Activated CD4-positive, alpha-beta memory T cell treated with anti-CD3 and anti-CD28 coated beads for 36 hours (primary cell): ENCODE results near the gene OPA1. TPM values are rescaled to one million over a fixed set of nuclear protein-coding genes. Genes with fewer than 3 reads are reported as not detected.

Experiments
- CTCF ChIA-PET: fragments of 350-600 bp; sonication (Branson Sonifier 250); formaldehyde crosslinking; loops from one replicate; lab custom pipeline; 2021; ENCODE audit warnings: antibody characterized with exemption, inconsistent platforms; lab: Charles Lee
- POLR2A ChIA-PET: fragments of 350-600 bp; sonication (Branson Sonifier 250); formaldehyde crosslinking; loops from one replicate; lab custom pipeline; 2021; ENCODE audit warnings: antibody characterized with exemption; lab: Charles Lee
- DNase-seq: peaks from one replicate; pipeline ENCODE4 v3.0.0-alpha.2; 2020
- H3K27ac Mint-ChIP-seq: one replicate; pipeline ENCODE4 v1.8.0; 2021; ENCODE audit warnings: mixed read lengths
- H3K27me3 Mint-ChIP-seq: one replicate; pipeline ENCODE4 v1.8.0; 2021; ENCODE audit warnings: mixed read lengths
- H3K36me3 Mint-ChIP-seq: one replicate; pipeline ENCODE4 v1.8.0; 2021; ENCODE audit warnings: mixed read lengths
- H3K4me1 Mint-ChIP-seq: one replicate; pipeline ENCODE4 v1.8.0; 2021; ENCODE audit warnings: low read depth, mixed read lengths
- H3K4me3 Mint-ChIP-seq: one replicate; pipeline ENCODE4 v1.8.0; 2021; ENCODE audit warnings: mild to moderate bottlenecking, mixed read lengths
- H3K9me3 Mint-ChIP-seq: one replicate; pipeline ENCODE4 v1.8.0; 2021; ENCODE audit warnings: mixed read lengths
- intact Hi-C: fragments of 100-400 bp; cut with micrococcal nuclease; formaldehyde crosslinking; loops from one replicate; pipeline ENCODE4 v1.15.1; 2023
- total RNA-seq, 2 experiments: library from RNA; stranded (reverse); gene quantifications; one replicate each; pipeline ENCODE4 v1.2.3, GENCODE V29; 2021

OPA1 gene
- total RNA-seq, 2 experiments from 2014 or later = 92.6 to 92.7 TPM

DNA sequence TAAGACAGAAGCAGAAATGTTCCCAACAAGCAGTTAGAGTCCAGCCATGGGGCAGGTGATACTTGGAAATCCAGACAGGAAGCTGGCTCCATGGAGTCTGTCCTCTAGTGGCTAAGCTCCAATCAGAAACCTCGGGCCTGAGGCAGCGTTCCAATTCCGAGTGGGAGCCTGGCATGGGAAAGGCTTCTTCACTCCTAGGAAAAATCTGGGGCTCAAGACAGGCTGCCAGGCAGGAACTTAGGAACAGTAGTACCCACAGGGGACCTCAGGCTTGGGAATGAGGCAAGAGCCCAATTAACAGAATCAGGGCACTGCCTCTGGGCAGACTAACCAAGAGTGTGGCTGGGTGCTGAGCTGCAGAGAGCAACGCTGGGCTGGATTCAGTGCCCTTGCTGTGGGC is 32.1 kb upstream of the OPA1 start:
- ChIA-PET POLR2A (no interaction called here), CTCF (interaction anchor here (0.8 kb wide), 1 partner anchor 12 kb away, joined by 3 read pairs; no protein-coding TSS in a partner anchor)
- Mint-ChIP-seq H3K36me3 (no peaks in the 10 kb centered on the region), H3K27ac (no peak overlapping the region), H3K4me1 (no peaks in the 10 kb centered on the region), H3K27me3 (no peaks in the 10 kb centered on the region), H3K4me3 (no peak overlapping the region), H3K9me3 (no peaks in the 10 kb centered on the region)
- no peak for DNase-seq
- intact Hi-C loops = no loop called here

DNA sequence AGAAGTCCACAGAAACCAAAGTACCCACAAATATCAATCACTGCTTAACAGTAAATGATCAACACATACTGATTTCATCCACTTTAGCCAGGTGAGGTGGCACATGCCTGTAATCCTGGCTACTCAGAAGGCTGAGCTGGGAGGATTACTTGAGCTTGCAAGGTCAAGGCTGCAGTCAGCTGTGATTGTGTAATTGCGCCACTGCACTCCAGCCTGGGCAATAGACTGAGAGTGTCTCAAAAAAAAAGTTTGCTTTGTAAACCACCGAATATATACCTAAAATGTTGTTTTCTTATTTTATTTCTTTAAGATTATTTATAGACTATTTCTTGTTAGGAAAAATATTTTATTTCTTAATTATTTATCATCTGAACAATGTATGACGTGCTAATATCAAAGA is 29.6 kb upstream of the OPA1 start:
- ChIA-PET POLR2A (interaction anchor here (0.6 kb wide), 1 partner anchor 1272 kb away, joined by 3 read pairs; no protein-coding TSS in a partner anchor), CTCF (no interaction called here)
- no peak overlapping the region for H3K4me3 Mint-ChIP-seq
- no peaks in the 10 kb centered on the region for H3K9me3 Mint-ChIP-seq
- no peaks in the 10 kb centered on the region for H3K27me3 Mint-ChIP-seq
- intact Hi-C loops = no loop called here
- no peak for DNase-seq
- no peak overlapping the region for H3K27ac Mint-ChIP-seq
- H3K36me3 Mint-ChIP-seq = no peaks in the 10 kb centered on the region
- H3K4me1 Mint-ChIP-seq = no peaks in the 10 kb centered on the region

DNA sequence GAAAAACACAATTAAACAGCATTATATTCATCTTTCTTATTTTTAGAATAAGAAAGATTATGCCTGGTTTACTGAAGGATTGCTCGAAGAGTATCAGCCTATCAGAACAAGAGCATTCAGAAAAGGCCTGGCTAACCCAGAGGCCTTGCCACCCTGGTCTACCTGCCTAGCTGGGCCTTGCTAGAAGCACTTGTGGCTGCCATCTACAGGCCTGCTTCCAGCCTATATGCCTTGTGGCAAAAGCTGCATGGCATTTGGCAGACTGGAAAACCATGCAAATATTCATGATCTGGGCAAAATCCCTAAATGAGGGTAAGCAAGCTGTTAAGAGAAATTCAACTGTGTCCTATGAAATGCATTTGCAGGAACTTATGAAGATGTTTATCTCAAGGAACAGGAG is 29.0 kb upstream of the OPA1 start:
- Mint-ChIP-seq H3K9me3 (no peaks in the 10 kb centered on the region), H3K4me3 (no peak overlapping the region), H3K36me3 (no peaks in the 10 kb centered on the region), H3K27me3 (no peaks in the 10 kb centered on the region), H3K27ac (no peak overlapping the region), H3K4me1 (no peaks in the 10 kb centered on the region)
- ChIA-PET CTCF (no interaction called here), POLR2A (no interaction called here)
- DNase-seq = peak; percentile 18
- intact Hi-C loops = no loop called here

DNA sequence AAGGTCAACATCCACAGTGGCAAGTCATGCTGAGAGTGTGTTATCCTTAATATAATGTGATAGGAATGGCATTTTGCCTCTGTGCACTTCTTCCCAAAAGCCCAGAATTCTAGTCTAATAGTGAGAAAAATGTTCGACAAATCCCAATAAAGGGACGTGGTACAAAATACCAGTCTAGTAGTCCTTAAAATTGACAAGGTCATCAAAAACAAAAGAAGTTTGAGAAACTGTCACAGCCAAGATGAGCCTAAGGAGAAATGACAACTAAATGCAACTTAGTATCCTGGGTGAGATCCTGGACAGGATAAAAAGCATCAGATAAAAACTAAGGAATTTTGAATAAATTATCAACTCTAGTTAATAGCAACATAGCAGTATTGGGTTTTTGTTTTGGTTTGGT is 23.9 kb upstream of the OPA1 start:
- Mint-ChIP-seq H3K27ac (no peak overlapping the region), H3K9me3 (no peaks in the 10 kb centered on the region), H3K36me3 (no peaks in the 10 kb centered on the region), H3K4me1 (no peaks in the 10 kb centered on the region), H3K27me3 (no peaks in the 10 kb centered on the region), H3K4me3 (no peak overlapping the region)
- DNase-seq = no peak
- intact Hi-C loops = no loop called here
- POLR2A ChIA-PET = no interaction called here
- CTCF ChIA-PET = no interaction called here

DNA sequence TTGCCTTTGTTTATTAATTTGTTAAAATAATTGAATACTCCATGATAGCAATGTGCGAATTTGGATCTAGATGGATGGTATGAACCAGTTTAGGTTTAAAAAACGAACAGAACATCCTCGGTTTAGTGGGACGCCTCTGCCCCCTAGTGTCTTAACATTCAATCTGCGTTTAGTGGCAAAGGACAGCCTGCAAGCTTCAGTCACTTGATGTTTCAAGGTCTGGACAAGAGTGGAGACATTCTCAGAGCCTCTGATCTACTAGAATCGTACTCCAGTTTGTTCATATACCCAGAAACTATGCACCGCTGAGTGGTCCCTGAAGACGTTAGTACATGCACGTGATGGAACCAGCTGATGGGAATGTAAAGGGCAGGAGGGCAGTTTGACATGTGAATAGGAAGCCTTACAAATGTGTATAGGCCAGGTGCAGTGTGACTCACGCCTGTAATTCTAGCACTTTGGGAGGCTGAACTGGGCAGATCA is 20.5 kb upstream of the OPA1 start:
- peak; percentile 64 for DNase-seq
- POLR2A ChIA-PET = no interaction called here
- CTCF ChIA-PET = interaction anchor here (0.6 to 3.9 kb wide), 15 partner anchors 8 to 1105 kb away, joined by 3 to 45 read pairs (median 4); no protein-coding TSS in a partner anchor
- Mint-ChIP-seq H3K36me3 (no peaks in the 10 kb centered on the region), H3K4me3 (no peak overlapping the region), H3K4me1 (no peaks in the 10 kb centered on the region), H3K27ac (no peak overlapping the region), H3K27me3 (no peaks in the 10 kb centered on the region), H3K9me3 (no peaks in the 10 kb centered on the region)
- intact Hi-C loops = loop anchor here (1.0 to 2.0 kb wide), 5 partner anchors 111 to 1106 kb away; no protein-coding TSS in a partner anchor

DNA sequence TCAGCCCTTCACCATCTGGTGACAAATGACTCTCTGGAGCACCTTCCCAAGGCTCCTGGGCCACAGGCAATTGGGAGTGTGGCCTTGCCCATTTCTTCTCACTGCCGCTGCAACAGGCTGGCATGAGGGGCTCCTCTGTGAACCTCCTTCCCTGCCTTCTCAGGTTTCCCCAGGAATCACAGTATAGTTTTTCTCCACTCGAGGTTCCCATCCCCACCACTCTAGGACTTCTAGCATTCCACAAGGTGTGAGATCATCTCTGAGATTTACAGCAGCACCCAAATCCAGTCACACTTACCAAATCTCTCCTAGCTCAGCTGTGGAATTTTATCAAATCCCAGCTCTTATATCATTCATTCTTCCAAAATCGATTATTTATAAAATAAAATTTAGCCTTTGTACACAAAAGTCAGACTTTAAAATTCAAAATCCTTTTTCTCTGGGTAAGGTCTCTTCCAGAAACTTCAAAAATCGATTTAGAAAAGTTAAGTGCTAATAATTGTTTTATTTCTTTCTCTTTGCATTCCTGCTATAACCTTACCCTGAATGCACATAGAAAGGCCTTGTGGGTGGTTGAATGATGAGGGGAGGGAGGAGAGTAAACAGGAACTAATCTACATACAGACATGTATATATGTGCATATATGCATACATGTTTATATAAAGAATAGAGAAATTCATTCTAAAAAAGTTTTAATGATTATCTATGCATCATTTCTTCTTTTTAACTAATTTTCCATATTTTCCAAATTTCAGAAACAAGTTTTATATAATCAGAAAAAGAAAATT is 19.4 kb upstream of the OPA1 start:
- POLR2A ChIA-PET = no interaction called here
- Mint-ChIP-seq H3K27ac (no peak overlapping the region), H3K4me3 (no peak overlapping the region), H3K4me1 (no peaks in the 10 kb centered on the region), H3K36me3 (no peaks in the 10 kb centered on the region), H3K9me3 (no peaks in the 10 kb centered on the region), H3K27me3 (no peaks in the 10 kb centered on the region)
- no peak for DNase-seq
- intact Hi-C loops = loop anchor here (2.0 kb wide), 3 partner anchors 755 to 1107 kb away; no protein-coding TSS in a partner anchor
- CTCF ChIA-PET = interaction anchor here (0.6 to 3.9 kb wide), 8 partner anchors 10 to 1106 kb away, joined by 3 to 45 read pairs (median 4); no protein-coding TSS in a partner anchor

DNA sequence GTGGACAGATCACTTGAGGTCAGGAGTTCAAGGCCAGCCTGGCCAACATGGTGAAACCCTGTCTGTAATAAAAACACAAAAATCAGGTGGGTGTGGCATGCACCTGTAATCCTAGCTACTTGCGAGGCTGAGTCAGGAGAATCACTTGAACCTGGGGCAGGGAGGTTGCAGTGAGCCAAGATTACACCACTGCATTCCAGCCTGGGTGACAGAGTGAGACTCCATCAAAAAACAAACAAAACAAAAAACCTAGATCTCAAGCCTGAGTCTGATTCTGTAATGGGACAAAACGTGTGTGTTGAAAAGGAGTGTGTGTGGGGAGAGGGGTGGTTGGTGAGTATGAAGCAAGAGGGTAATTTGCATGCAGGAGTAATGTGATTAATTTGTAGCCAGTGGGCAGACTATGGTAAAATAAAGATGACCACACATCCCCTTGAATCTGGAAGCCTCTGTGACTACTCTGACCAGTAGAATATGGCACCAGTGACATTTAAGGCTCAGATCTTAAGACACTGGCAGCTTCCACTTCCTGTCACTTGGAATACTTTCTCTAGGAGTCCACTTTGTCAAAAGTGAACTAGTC is 18.4 kb upstream of the OPA1 start:
- Mint-ChIP-seq H3K27ac (no peak overlapping the region), H3K27me3 (no peaks in the 10 kb centered on the region), H3K4me3 (no peak overlapping the region), H3K36me3 (no peaks in the 10 kb centered on the region), H3K4me1 (no peaks in the 10 kb centered on the region), H3K9me3 (no peaks in the 10 kb centered on the region)
- intact Hi-C loops = no loop called here
- ChIA-PET POLR2A (no interaction called here), CTCF (interaction anchor here (0.7 to 3.9 kb wide), 3 partner anchors 113 to 762 kb away, joined by 3 to 45 read pairs (median 6); no protein-coding TSS in a partner anchor)
- DNase-seq = no peak

DNA sequence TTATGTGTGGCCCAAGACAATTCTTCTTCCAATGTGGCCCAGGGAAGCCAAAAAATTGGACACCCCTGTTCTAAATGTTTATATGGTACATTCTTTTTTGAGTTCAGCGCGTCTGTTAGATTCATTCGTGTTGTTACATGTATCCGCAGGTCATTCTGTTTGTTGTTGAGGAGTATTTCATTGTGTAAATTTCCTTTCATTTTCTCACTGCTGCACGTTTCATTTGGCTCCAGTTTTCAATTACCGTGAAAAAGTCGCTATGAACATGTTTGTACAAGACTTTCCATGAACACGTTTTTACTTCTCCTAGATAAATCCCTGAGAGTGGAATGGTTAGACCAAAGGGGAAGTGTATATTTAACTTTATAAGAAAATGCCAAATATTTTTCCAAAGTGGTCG is 7.5 kb upstream of the OPA1 start:
- CTCF ChIA-PET = interaction anchor here (0.6 kb wide), 1 partner anchor 13 kb away, joined by 4 read pairs; no protein-coding TSS in a partner anchor

DNA sequence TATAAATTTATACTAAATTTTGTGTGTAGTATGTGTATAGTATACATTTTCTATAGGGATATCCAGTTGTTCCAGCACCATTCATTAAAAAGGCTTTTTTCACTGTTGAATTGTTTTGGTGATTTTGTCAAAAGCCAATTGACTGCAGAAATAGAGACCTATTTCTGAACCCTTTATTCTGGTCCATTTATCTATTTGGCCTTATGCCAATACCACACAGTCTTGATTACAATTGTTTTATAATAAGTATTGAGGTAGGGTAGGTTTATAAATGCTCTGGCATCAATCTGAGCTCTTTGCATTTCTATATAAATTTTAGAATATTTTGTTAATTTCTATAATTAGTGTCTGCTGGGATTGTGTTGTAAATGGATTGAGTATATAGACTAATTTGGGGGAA is 6.5 kb upstream of the OPA1 start:
- ChIA-PET POLR2A (no interaction called here), CTCF (no interaction called here)
- H3K27me3 Mint-ChIP-seq = no peaks in the 10 kb centered on the region
- no peaks in the 10 kb centered on the region for H3K36me3 Mint-ChIP-seq
- no peak for DNase-seq
- intact Hi-C loops = no loop called here
- H3K4me1 Mint-ChIP-seq = no peaks in the 10 kb centered on the region
- H3K27ac Mint-ChIP-seq = no peak overlapping the region
- no peaks in the 10 kb centered on the region for H3K9me3 Mint-ChIP-seq
- H3K4me3 Mint-ChIP-seq = no peak overlapping the region

More for the DNA sequence above, 7.5 kb upstream of the OPA1 start:
- Mint-ChIP-seq H3K4me1 (no peaks in the 10 kb centered on the region), H3K27me3 (no peaks in the 10 kb centered on the region), H3K36me3 (no peaks in the 10 kb centered on the region), H3K27ac (no peak overlapping the region), H3K9me3 (no peaks in the 10 kb centered on the region), H3K4me3 (no peak overlapping the region)
- intact Hi-C loops = no loop called here
- DNase-seq = no peak
- POLR2A ChIA-PET = interaction anchor here (0.6 kb wide), 1 partner anchor 27 kb away, joined by 3 read pairs; no protein-coding TSS in a partner anchor

DNA sequence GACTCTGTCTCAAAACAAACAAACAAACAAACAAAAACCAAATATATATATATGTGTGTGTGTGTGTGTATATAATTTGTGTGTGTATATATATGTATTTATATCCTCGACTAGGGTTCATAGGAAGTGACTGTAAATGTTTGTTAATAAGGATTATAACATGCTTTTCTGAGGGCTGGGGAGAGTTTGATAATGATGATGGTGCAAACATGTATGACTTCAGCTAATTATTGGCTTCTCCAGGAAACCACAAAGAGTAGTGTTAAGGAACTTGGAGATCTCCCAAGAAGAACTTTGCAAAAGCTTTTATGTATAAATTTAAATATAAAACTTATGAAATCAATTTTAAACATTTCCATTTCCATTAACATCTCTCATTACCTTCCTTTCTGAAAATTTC is 3.9 kb upstream of the OPA1 start:
- no peak for DNase-seq
- Mint-ChIP-seq H3K27me3 (no peaks in the 10 kb centered on the region), H3K9me3 (no peaks in the 10 kb centered on the region), H3K4me1 (peaks cover 9% of the 10 kb centered on the region), H3K4me3 (no peak overlapping the region), H3K36me3 (peaks cover 4% of the 10 kb centered on the region), H3K27ac (no peak overlapping the region)
- CTCF ChIA-PET = no interaction called here
- intact Hi-C loops = no loop called here
- POLR2A ChIA-PET = no interaction called here

DNA sequence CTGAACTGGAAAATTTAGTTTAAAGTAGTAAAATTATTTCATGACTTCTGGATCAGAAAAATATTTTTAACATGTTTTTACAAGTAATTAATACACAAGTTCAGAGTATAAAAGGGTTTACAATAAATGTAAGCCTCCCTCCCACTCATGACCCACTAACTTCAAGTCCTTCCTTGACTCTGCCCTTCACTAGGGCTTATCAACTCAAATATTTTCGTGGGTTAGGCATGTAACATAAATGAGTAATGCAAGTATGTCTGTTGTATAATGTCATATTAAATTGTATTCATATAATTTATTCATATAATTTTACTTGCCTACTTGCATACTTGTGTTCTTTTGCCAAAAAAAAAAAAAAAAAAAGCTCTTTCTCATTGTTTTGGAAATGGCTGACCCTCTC is 3.4 kb upstream of the OPA1 start:
- no peak overlapping the region for H3K27ac Mint-ChIP-seq
- DNase-seq = no peak
- no peaks in the 10 kb centered on the region for H3K9me3 Mint-ChIP-seq
- H3K4me3 Mint-ChIP-seq = no peak overlapping the region
- ChIA-PET CTCF (no interaction called here), POLR2A (interaction anchor here (0.5 kb wide), 1 partner anchor 25 kb away, joined by 3 read pairs; no protein-coding TSS in a partner anchor)
- no peaks in the 10 kb centered on the region for H3K27me3 Mint-ChIP-seq
- H3K36me3 Mint-ChIP-seq = peaks cover 4% of the 10 kb centered on the region
- H3K4me1 Mint-ChIP-seq = peaks cover 13% of the 10 kb centered on the region
- intact Hi-C loops = loop anchor here (5.0 kb wide), 1 partner anchor 692 kb away; no protein-coding TSS in a partner anchor
